Small intestine (tissue), 7 donors: Measurements from ENCODE around the gene CCDC6. TPM values are rescaled to one million over a fixed set of nuclear protein-coding genes. Genes with fewer than 3 reads are reported as not detected.
A peak's percentile ranks its signal among the peaks of the same experiment; 100 is the strongest.

Source experiments
- DNase-seq, 2 donors: peaks; one replicate each; pipeline versions ENCODE4 v3.0.0 to v3.0.0-alpha.2; 2013
- FAIRE-seq: peaks from 2 replicates; lab custom pipeline; 2012; peaks lifted over from hg19 to GRCh38; lab: Jason Lieb, UNC
- H3K27ac ChIP-seq, 3 donors: one replicate each; pipeline ENCODE4 v1.5.1; 2013; ENCODE audit warnings: low read length in 2 of 3, mild to moderate bottlenecking in 2 of 3, control low read depth in 1 of 3, inconsistent platforms in 1 of 3, low read depth in 1 of 3, moderate library complexity in 1 of 3
- H3K27me3 ChIP-seq, 3 donors: one replicate each; pipeline ENCODE4 v1.6.1; 2013; ENCODE audit warnings: low read length in 3 of 3, inconsistent platforms in 1 of 3; ENCODE audit not compliant: control insufficient read depth in 3 of 3, insufficient read depth in 3 of 3
- H3K36me3 ChIP-seq, 3 donors: one replicate each; pipeline ENCODE4 v1.6.1; 2013; ENCODE audit warnings: low read length in 3 of 3, inconsistent platforms in 1 of 3, low read depth in 1 of 3, mild to moderate bottlenecking in 1 of 3, moderate library complexity in 1 of 3; ENCODE audit not compliant: control insufficient read depth in 3 of 3, insufficient read depth in 2 of 3
- H3K4me1 ChIP-seq, 3 donors: one replicate each; pipeline ENCODE4 v1.6.1; 2013; ENCODE audit warnings: low read length in 2 of 3, inconsistent platforms in 1 of 3, low read depth in 1 of 3, mild to moderate bottlenecking in 1 of 3, moderate library complexity in 1 of 3; ENCODE audit not compliant: control insufficient read depth in 3 of 3, insufficient read depth in 2 of 3
- H3K4me3 ChIP-seq, 3 donors: one replicate each; pipeline ENCODE4 v1.5.1; 2013; ENCODE audit warnings: low read length in 3 of 3, control low read depth in 1 of 3, inconsistent platforms in 1 of 3, low read depth in 1 of 3, mild to moderate bottlenecking in 1 of 3, moderate library complexity in 1 of 3
- H3K9me3 ChIP-seq, 2 donors: one replicate each; pipeline ENCODE4 v1.6.1; 2013; ENCODE audit warnings: low read depth in 1 of 2, low read length in 1 of 2; ENCODE audit not compliant: control insufficient read depth in 2 of 2, insufficient read depth in 1 of 2
- WGBS, 3 donors: extraction: QIAGEN DNeasy Blood & Tissue Kit; methylation state at CpG; one replicate each; pipeline ENCODE4 v1.1.7; 2013; 5-methylcytosine and 5-hydroxymethylcytosine counted together
- polyA plus RNA-seq, 4 donors: library from polyadenylated mRNA; stranded (reverse) in 3 of 4; unstranded in 1 of 4; fragments of 200-250 nt in 3 of 4; fragments of 120-200 nt in 1 of 4; gene quantifications; one replicate each; pipeline versions ENCODE4 v1.2.1 to v1.2.3, GENCODE V29; 2013
- donor health status: healthy with polysubstance abuse.
- donor health status: control.
- donor health status: control.
- donor health status: Bipolar disorder and iron deficiency.
- donor health status: healthy.

The CCDC6 gene
- polyA plus RNA-seq, 4 donors = 16.5 to 44.4 (median 24.7) TPM

DNA sequence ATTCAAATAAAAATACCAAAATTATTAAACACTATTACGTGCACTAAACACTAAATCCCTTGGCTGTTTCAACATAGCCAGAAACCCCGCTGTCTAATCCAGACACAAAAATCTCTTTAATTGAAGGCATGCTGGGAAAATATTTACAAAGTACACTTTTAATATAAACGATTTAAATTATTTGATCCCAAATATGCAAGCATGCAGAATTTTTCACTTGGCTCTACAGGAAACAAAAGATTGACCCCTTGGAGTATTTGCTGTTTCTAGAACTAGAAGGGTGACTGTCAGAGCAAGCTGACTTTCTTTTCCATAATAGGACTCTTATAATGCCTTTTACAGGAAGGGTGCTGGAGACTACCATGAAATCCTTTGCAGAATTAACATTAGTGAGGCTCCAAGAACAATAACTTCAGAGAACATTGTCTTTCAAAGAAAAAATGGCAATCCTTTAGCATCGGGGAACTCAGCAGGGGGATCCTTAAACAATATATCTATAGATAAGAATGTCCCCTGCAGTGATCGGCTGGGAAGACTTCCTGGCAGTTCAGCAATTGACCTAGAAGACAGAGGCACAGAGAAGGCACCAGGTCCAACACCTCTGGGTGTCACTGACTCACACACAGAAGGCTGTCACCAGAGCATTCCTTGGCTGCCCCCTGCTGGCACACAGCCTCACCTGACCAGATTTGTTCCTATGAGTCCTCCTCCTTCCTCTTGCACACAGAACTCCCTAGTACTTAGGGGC lies 97.3 kb downstream of the CCDC6 start:
- no peak overlapping the region for H3K27ac ChIP-seq
- H3K9me3 ChIP-seq = no peaks in the 10 kb centered on the region
- 51 to 69% (median 66%) methylated on average over 5 of the region's 5 CpGs for WGBS, 3 donors
- no peak overlapping the region for H3K4me3 ChIP-seq
- no peaks in the 10 kb centered on the region for H3K4me1 ChIP-seq
- FAIRE-seq (no peak), DNase-seq (peak; percentile 80 to 83)
- peaks cover 10 to 39% (median 30%) of the 10 kb centered on the region in 3 donors for H3K36me3 ChIP-seq
- no peaks in the 10 kb centered on the region for H3K27me3 ChIP-seq

DNA sequence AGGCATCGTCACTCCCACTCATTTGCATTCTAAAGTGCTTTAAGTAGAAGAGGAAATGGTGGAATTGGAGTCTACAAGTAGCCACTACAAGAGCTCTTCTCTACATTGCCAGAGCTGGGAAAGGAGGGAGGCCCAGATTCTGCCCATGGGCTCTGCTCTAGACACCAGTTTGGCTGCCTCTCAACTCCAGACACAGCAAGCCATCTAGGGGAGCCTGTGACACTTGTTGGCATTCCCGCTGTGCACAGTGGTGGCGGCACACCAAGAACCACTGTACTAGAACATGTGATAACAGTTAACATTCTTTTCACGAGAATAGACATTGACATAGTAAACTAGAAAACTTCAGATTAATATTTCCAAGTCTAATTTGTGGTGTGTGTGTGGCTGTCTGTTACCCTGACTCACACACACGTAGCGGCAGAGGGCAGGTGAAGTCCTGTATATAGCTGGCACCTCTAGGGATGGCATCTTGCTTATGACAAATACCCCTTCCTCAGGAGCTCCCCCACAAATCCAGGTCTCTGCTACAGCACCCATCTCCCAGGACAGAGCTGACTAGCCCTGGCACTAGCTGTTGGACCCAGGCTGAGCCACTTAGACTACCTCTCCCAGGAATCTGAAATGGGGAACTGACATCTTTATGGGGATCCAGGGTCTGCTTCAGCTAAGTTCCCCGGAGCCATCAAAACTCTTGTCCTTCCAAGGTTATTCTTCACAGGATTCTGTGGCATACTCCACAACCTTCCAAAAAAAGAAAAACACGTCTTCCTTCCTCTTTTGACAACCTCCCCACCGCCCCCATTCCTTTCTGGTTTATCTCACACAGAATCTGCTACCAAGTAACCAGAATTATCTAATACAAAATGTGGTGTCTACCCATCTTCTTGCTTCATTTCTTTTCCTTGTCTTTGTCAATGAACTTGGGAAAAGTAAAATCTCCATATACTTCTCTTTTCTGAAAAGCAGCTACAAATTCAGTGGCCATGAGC lies 98.4 kb downstream of the CCDC6 start:
- Histone ChIP-seq H3K9me3 (no peaks in the 10 kb centered on the region), H3K4me3 (no peak overlapping the region), H3K27me3 (no peaks in the 10 kb centered on the region), H3K27ac (no peak overlapping the region), H3K4me1 (no peaks in the 10 kb centered on the region), H3K36me3 (peaks cover 15 to 44% (median 33%) of the 10 kb centered on the region in 3 donors)
- no peak for FAIRE-seq
- WGBS, 3 donors = 87 to 93% (median 91%) methylated on average over 9 of the region's 9 CpGs
- no peak for DNase-seq

DNA sequence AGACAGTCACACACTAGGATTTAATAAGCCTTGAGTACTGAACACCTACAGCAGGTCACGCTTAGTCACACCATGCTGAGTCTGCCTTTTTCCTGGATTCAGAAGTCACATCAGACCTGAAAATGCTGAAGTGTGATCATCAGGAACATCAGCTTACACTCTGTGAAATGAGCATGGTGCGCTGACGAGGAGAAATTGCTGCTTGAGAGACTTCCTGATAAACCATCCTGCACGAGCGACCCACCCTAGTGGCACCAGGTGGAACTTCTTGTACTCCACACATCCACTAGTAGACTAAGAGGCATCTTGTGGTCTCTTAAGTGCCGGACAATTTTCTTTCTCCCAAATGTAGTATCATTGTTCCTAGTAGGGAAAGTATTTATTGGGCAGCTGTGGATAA lies 101.3 kb downstream of the CCDC6 start:
- Histone ChIP-seq H3K9me3 (no peaks in the 10 kb centered on the region), H3K4me3 (no peak overlapping the region), H3K36me3 (peaks cover 17 to 37% (median 19%) of the 10 kb centered on the region in 3 donors), H3K27ac (no peak overlapping the region), H3K4me1 (no peaks in the 10 kb centered on the region), H3K27me3 (no peaks in the 10 kb centered on the region)
- WGBS, 3 donors = 86 to 87% (median 86%) methylated on average over 6 of the region's 6 CpGs
- no peak for FAIRE-seq
- peak; percentile 15 to 30 for DNase-seq

DNA sequence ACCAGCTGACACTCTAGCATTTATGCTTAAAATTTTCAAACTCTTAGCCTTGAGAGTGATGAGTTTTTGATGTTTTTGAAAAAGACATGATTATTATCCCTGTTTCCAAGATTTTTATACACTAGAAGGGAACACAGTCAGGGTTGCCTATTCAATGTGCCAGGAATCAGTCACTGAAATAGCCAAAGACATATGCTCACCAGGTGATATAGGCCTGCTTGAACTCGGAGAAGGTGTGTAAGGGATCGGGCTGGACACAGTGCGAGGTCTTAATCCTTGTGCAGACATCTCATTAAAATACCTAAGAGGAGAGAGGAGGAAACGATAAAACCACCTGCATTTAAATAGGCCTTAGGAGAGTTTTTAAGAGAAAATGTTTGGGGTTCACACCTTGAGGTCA lies 102.1 kb downstream of the CCDC6 start:
- Histone ChIP-seq H3K27ac (no peak overlapping the region), H3K4me1 (no peaks in the 10 kb centered on the region), H3K4me3 (no peak overlapping the region), H3K9me3 (no peaks in the 10 kb centered on the region), H3K27me3 (no peaks in the 10 kb centered on the region), H3K36me3 (peaks cover 13 to 35% (median 24%) of the 10 kb centered on the region in 3 donors)
- FAIRE-seq = no peak
- DNase-seq = no peak
- WGBS, 3 donors = 93 to 97% (median 94%) methylated on average over 4 of the region's 4 CpGs

DNA sequence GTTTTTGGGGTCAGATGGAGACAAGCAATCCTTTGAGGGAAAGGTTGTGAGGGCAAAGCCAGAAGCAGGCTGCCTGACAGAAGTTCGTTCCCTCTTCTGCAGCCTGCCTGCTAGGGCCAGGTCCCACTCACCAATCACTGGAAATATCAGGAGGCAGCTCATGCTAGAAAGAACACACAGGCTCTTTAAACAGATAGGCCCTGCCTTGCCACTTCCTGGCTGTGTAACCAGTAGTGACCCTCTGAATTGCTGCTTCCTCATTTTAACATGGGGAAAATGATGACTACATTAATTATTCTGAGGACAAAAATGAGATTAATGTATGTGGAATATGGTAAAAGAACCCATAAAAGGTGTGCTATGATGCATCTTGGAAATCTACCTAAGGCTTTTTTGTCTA lies 102.6 kb downstream of the CCDC6 start:
- DNase-seq = no peak
- FAIRE-seq = no peak
- WGBS, 3 donors = 84 to 95% (median 94%) methylated on average over 1 of the region's 1 CpG

DNA sequence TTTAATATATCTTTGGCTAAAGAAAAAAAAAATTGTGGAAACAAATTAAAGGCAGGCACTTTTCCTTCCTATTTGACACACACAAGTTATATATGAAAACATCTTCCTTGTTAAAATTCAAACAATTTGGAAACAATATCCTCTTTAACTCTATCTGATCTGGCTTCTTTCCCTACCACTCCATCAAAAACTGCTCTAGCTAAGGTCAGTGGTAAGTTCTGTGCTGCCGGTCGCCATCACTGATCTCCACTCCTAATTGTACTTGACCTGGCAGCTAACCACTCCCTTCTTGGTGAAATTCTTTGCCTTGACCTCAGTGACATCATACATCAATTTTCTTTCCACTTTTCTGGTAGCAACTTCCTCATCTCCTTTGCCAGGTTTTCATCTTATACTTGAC lies 105.2 kb downstream of the CCDC6 start:
- H3K36me3 ChIP-seq = peaks cover 15 to 28% (median 18%) of the 10 kb centered on the region in 3 donors
- H3K4me1 ChIP-seq = no peaks in the 10 kb centered on the region
- no peak for DNase-seq
- no peaks in the 10 kb centered on the region for H3K9me3 ChIP-seq
- no peak for FAIRE-seq
- H3K4me3 ChIP-seq = no peak overlapping the region
- no peak overlapping the region for H3K27ac ChIP-seq
- WGBS, 3 donors = 85 to 91% (median 89%) methylated on average over 2 of the region's 2 CpGs
- no peaks in the 10 kb centered on the region for H3K27me3 ChIP-seq

More for the DNA sequence above, 102.6 kb downstream of the CCDC6 start:
- Histone ChIP-seq H3K27ac (no peak overlapping the region), H3K4me3 (no peak overlapping the region), H3K27me3 (no peaks in the 10 kb centered on the region), H3K4me1 (no peaks in the 10 kb centered on the region), H3K9me3 (no peaks in the 10 kb centered on the region), H3K36me3 (peaks cover 13 to 38% (median 24%) of the 10 kb centered on the region in 3 donors)

DNA sequence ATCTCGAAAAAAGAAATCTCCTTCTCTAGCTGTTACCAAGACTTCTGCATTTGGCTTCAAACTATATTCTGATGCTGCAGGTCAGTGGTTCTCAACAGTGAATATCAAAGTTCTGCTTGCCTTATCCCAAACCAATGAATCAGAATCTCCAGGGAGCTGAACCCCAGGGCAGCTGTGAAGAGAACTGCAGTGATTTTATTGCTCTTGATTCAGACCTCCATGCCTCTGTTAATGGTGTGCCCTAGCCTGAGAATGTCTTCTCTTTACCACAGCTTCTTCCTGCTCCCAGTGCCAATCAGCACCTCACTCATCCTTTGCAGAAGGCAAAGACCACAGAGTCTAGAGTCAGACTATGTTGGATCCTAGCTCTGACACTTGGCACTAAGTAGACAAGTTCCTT lies 106.9 kb downstream of the CCDC6 start:
- H3K9me3 ChIP-seq = no peaks in the 10 kb centered on the region
- 95 to 100% (median 96%) methylated on average over 1 of the region's 1 CpG for WGBS, 3 donors
- DNase-seq = no peak
- no peak overlapping the region for H3K4me3 ChIP-seq
- H3K27ac ChIP-seq = no peak overlapping the region
- H3K27me3 ChIP-seq = no peaks in the 10 kb centered on the region
- H3K36me3 ChIP-seq = peaks cover 9 to 19% (median 12%) of the 10 kb centered on the region in 3 donors
- no peaks in the 10 kb centered on the region for H3K4me1 ChIP-seq
- FAIRE-seq = no peak

DNA sequence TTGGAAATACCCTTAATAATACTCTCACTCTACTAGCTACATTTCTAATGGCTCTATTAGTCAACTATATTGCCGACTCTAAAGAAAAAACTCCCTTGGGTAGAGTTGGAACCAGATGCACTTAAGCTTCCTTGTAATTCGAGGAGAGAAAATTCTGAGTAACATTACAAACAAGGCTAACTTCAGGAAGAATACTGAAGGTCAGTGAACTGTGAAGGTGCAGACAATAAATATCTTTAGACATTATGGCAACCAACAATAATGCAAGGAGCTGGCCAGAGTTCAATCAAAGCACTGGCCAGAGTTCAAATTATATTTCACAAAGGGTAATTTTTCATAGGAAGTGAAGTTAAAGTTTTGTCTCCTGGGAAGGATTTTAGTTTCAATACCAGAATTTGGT lies 112.4 kb downstream of the CCDC6 start:
- peaks cover 12 to 22% (median 15%) of the 10 kb centered on the region in 3 donors for H3K36me3 ChIP-seq
- DNase-seq (peak; percentile 14 to 40), FAIRE-seq (no peak)
- H3K4me1 ChIP-seq = no peaks in the 10 kb centered on the region
- H3K27me3 ChIP-seq = no peaks in the 10 kb centered on the region
- H3K27ac ChIP-seq = peak overlapping the region in 1 of 3 donors; percentile 32
- H3K4me3 ChIP-seq = no peak overlapping the region
- no peaks in the 10 kb centered on the region for H3K9me3 ChIP-seq
- WGBS, 3 donors = 55 to 61% (median 56%) methylated on average over 2 of the region's 2 CpGs
